GM18907 (cell line): ENCODE data around the gene ATF6B.

Experiments
- ATAC-seq: cut with Tn5 transposase; IDR thresholded peaks from one replicate; pipeline ENCODE4 v1.9.1; 2021; ENCODE audit warnings: mild to moderate bottlenecking, moderate library complexity; ENCODE audit not compliant: unreplicated experiment

ATF6B gene

GRCh38 chr6:32132110-32132509, 4.1 kb upstream of the ATF6B start:
- ATAC-seq: no peak

GRCh38 chr6:32131439-32131948, 3.4 kb upstream of the ATF6B start:
- ATAC-seq: no peak

GRCh38 chr6:32129297-32130088, 1.4 kb upstream of the ATF6B start:
- no peak for ATAC-seq

- ATAC-seq: no peak
These were observed 778 bp upstream of the ATF6B start for GRCh38 chr6:32128751-32129296.

GRCh38 chr6:32127409-32127716, 683 bp downstream of the ATF6B start:
- ATAC-seq: no peak

- ATAC-seq: no peak
These were observed 1.2 kb downstream of the ATF6B start for GRCh38 chr6:32126880-32127279.

GRCh38 chr6:32123681-32124080, 4.4 kb downstream of the ATF6B start:
- no peak for ATAC-seq

GRCh38 chr6:32120573-32121059, 7.4 kb downstream of the ATF6B start:
- ATAC-seq: no peak

- ATAC-seq: no peak
These were observed 9.0 kb downstream of the ATF6B start for GRCh38 chr6:32118782-32119628.

- no peak for ATAC-seq
These were observed 10.6 kb downstream of the ATF6B start for GRCh38 chr6:32117461-32117860.

GRCh38 chr6:32116674-32117073, 11.4 kb downstream of the ATF6B start:
- ATAC-seq: no peak

GRCh38 chr6:32115623-32116022, 12.4 kb downstream of the ATF6B start:
- no peak for ATAC-seq

GRCh38 chr6:32114796-32115195, 13.2 kb downstream of the ATF6B start:
- no peak for ATAC-seq

- ATAC-seq: no peak
These were observed 14.4 kb downstream of the ATF6B start for GRCh38 chr6:32113386-32114352.

GRCh38 chr6:32112431-32112980, 15.5 kb downstream of the ATF6B start:
- ATAC-seq: no peak

GRCh38 chr6:32111424-32112066, 16.5 kb downstream of the ATF6B start:
- no peak for ATAC-seq

- ATAC-seq: no peak
These were observed 17.4 kb downstream of the ATF6B start for GRCh38 chr6:32110632-32111031.

- no peak for ATAC-seq
These were observed 18.3 kb downstream of the ATF6B start for GRCh38 chr6:32109765-32110160.

- no peak for ATAC-seq
These were observed 18.8 kb downstream of the ATF6B start, which contains the start of gene TNXB for GRCh38 chr6:32109114-32109764. Gene TNXB, minus strand, starts transcription at chr6:32109338. Its CDS starts 11,140 bp downstream, at chr6:32098198.
